HepG2 (cell line): ENCODE data around the gene CLEC20A. TPM values are rescaled to one million over a fixed set of nuclear protein-coding genes. Genes with fewer than 3 reads are reported as not detected.

Source experiments
- ATAC-seq: fragments of 200-7000 bp; cut with Tn5 transposase; 3 replicates; pipeline ENCODE4 v1.9.1; 2020; ENCODE audit warnings: mild to moderate bottlenecking, moderate library complexity
- BruUV-seq: library from RNA; stranded (reverse); fragments of 400-500 nt; replicated peaks from 2 replicates; lab custom pipeline; 2021; lab: Mats Ljungman, UMichigan
- CTCF ChIA-PET: fragments of 300-600 bp; formaldehyde crosslinking; extraction: SDS; loops from one replicate; lab custom pipeline; 2021; ENCODE audit warnings: low total read pairs, inconsistent platforms, low intra/inter-chr PET ratio; lab: Yijun Ruan, JAX
- POLR2A ChIA-PET: fragments of 350-600 bp; sonication (Branson Sonifier 250); formaldehyde crosslinking; loops from one replicate; lab custom pipeline; 2020; ENCODE audit warnings: antibody characterized with exemption, inconsistent platforms; lab: Yijun Ruan, JAX
- DNase-seq: peaks from one replicate; pipeline ENCODE4 v3.0.0-alpha.2; 2015; ENCODE audit warnings: low spot score
- FAIRE-seq: peaks from 3 replicates; lab custom pipeline; 2011; peaks lifted over from hg19 to GRCh38; lab: Jason Lieb, UNC
- H2AFZ ChIP-seq: one replicate; pipeline ENCODE4 v1.6.1; 2011; ENCODE audit warnings: low read length, inconsistent platforms
- H3K27ac ChIP-seq: fragments of 300-600 bp; 3 replicates; pipeline ENCODE4 v1.8.0; 2011; ENCODE audit warnings: mixed run types, mild to moderate bottlenecking, mixed read lengths, low read length, inconsistent platforms; ENCODE audit not compliant: insufficient read depth; ENCODE audit errors: extremely low read length
- H3K27me3 ChIP-seq, 2 experiments: fragments of 200-600 bp in 1 of 2; 2 replicates in 1 of 2; 3 replicates in 1 of 2; pipeline versions ENCODE4 v1.6.0 to v1.8.0; 2011; ENCODE audit warnings: low read length in 2 of 2, mild to moderate bottlenecking in 2 of 2, moderate library complexity in 2 of 2, inconsistent platforms in 1 of 2; ENCODE audit not compliant: insufficient read depth in 2 of 2, control insufficient read depth in 1 of 2
- H3K36me3 ChIP-seq, 2 experiments: fragments of 200-600 bp in 1 of 2; replicated peaks in 1 of 2; 2 replicates in 1 of 2; 3 replicates in 1 of 2; pipeline versions ENCODE4 v1.5.1 to v1.8.0; 2011; ENCODE audit warnings: low read length in 2 of 2, inconsistent platforms in 1 of 2; ENCODE audit not compliant: insufficient read depth in 2 of 2, control insufficient read depth in 1 of 2
- H3K4me1 ChIP-seq: 2 replicates; pipeline ENCODE4 v1.5.1; 2012; ENCODE audit warnings: low read length, inconsistent platforms; ENCODE audit not compliant: insufficient read depth
- H3K4me2 ChIP-seq: 2 replicates; pipeline ENCODE4 v1.6.0; 2011; ENCODE audit warnings: low read depth, low read length, inconsistent platforms
- H3K4me3 ChIP-seq, 3 experiments: fragments of 200-600 bp in 1 of 3; sonication (generic), shearing (Covaris generic) in 1 of 3; replicated peaks in 1 of 3; 2 replicates each; pipeline ENCODE4 v1.5.1; 2011 to 2016; ENCODE audit warnings: low read length in 3 of 3, inconsistent platforms in 2 of 3, low read depth in 2 of 3, mild to moderate bottlenecking in 2 of 3, control low read depth in 1 of 3, mixed read lengths in 1 of 3; ENCODE audit not compliant: insufficient read depth in 1 of 3
- H3K79me2 ChIP-seq: one replicate; pipeline ENCODE4 v1.6.1; 2011; ENCODE audit warnings: low read length, inconsistent platforms; ENCODE audit not compliant: insufficient read depth
- H3K9ac ChIP-seq: 2 replicates; pipeline ENCODE4 v1.6.0; 2011; ENCODE audit warnings: mild to moderate bottlenecking, low read depth, low read length, inconsistent platforms; ENCODE audit not compliant: insufficient read depth
- H3K9me3 ChIP-seq: 2 replicates; pipeline ENCODE4 v1.5.1; 2012; ENCODE audit warnings: mild to moderate bottlenecking, low read length
- H4K20me1 ChIP-seq: 2 replicates; pipeline ENCODE4 v1.6.0; 2011; ENCODE audit warnings: inconsistent platforms, mild to moderate bottlenecking, low read length, moderate library complexity; ENCODE audit not compliant: insufficient read depth
- CSRNP1 ChIP-seq: sonication (generic); formaldehyde crosslinking; IDR thresholded peaks from 2 replicates; pipeline ENCODE4 v1.8.1; 2023; ENCODE audit warnings: mild to moderate bottlenecking, missing genetic modification reagents
- ETS1 ChIP-seq: sonication (generic); formaldehyde crosslinking; IDR thresholded peaks from 2 replicates; pipeline ENCODE4 v1.4.0; 2020; ENCODE audit warnings: missing genetic modification reagents
- HNF4A ChIP-seq: sonication (generic); formaldehyde crosslinking; IDR thresholded peaks from 2 replicates; pipeline ENCODE4 v1.4.0; 2020; ENCODE audit warnings: missing genetic modification reagents
- HOMEZ ChIP-seq: IDR thresholded peaks from 2 replicates; pipeline ENCODE4 v1.6.1; 2016; ENCODE audit warnings: low read depth
- MZF1 ChIP-seq: sonication (generic); formaldehyde crosslinking; IDR thresholded peaks from 2 replicates; pipeline ENCODE4 v1.8.1; 2023; ENCODE audit warnings: mild to moderate bottlenecking, missing genetic modification reagents, borderline replicate concordance
- POLR2AphosphoS5 ChIP-seq: IDR thresholded peaks from 2 replicates; pipeline ENCODE4 v1.6.1; 2012; ENCODE audit warnings: low read depth, low read length
- RBFOX2 ChIP-seq: fragments of 200-400 bp; formaldehyde crosslinking; IDR thresholded peaks from 2 replicates; pipeline ENCODE4 v1.6.1; 2017; ENCODE audit warnings: low read depth, mild to moderate bottlenecking, low read length
- ZNF263 ChIP-seq: sonication (generic); formaldehyde crosslinking; IDR thresholded peaks from 2 replicates; pipeline ENCODE4 v1.4.0; 2020; ENCODE audit warnings: missing genetic modification reagents
- ZNF615 ChIP-seq: sonication (generic); formaldehyde crosslinking; IDR thresholded peaks from 2 replicates; pipeline ENCODE4 v1.5.0; 2020; ENCODE audit warnings: mild to moderate bottlenecking, missing genetic modification reagents, borderline replicate concordance
- ZNF619 ChIP-seq: sonication (generic); formaldehyde crosslinking; IDR thresholded peaks from 2 replicates; pipeline ENCODE4 v1.4.0; 2020; ENCODE audit warnings: mild to moderate bottlenecking, missing genetic modification reagents
- WGBS: methylation state at CpG from one replicate; pipeline ENCODE4 v1.1.6; 2017; ENCODE audit warnings: low lambda C conversion rate; 5-methylcytosine and 5-hydroxymethylcytosine counted together
- in situ Hi-C: cut with HindIII; loops from 2 replicates; pipeline ENCODE4 v1.10.0; 2017; ENCODE audit warnings: low pct_unique_long_range_greater_than_20kb; ENCODE audit not compliant: extremely low pct_ligation_motif_present
- intact Hi-C: fragments of 100-400 bp; cut with micrococcal nuclease; formaldehyde crosslinking; loops from one replicate; pipeline ENCODE4 v1.10.0; 2022; ENCODE audit not compliant: unreplicated experiment
- polyA plus RNA-seq, 8 experiments: library from polyadenylated mRNA; depleted of rRNA in 3 of 8; stranded (reverse) in 7 of 8; unstranded in 1 of 8; fragments of >200 nt; fragmentation: Illumina TruSeq in 4 of 8; extraction: Trizol in 4 of 8; gene quantifications; 2 replicates each; pipeline versions ENCODE4 v1.2.1 to v1.2.3, GENCODE V29; 2011 to 2016; ENCODE audit warnings: low read depth in 4 of 8, missing spikeins in 1 of 8, mixed read lengths in 1 of 8; ENCODE audit not compliant: insufficient read depth in 1 of 8
- total RNA-seq, 5 experiments: library from RNA; depleted of rRNA; stranded (reverse); fragments of >200 nt; fragmentation: Illumina TruSeq; extraction: Trizol; gene quantifications; 2 replicates each; pipeline ENCODE4 v1.2.3, GENCODE V29; 2016; ENCODE audit warnings: low read depth in 1 of 5

Gene CLEC20A
- total and polyA plus RNA-seq, 2 of the 13 experiments (the other 11 are each of a cell fraction or from before 2014, with no cell fraction given), result not detected

GRCh38 chr1:178490967-178491366 lies 5.8 kb downstream of the CLEC20A start:
- no TSS peak for BruUV-seq
- Histone ChIP-seq H3K36me3 (no peaks in the 10 kb centered on the region), H3K9ac (no peak overlapping the region), H3K4me1 (peaks cover 13% of the 10 kb centered on the region), H3K9me3 (no peaks in the 10 kb centered on the region), H3K4me3 (no peak overlapping the region), H3K27me3 (peaks cover 7 to 37% of the 10 kb centered on the region in 2 experiments; a peak in 4 of 5 replicates), H2AFZ (no peak overlapping the region), H3K27ac (no peak overlapping the region), H3K4me2 (no peak overlapping the region), H4K20me1 (no peaks in the 10 kb centered on the region), H3K79me2 (no peaks in the 10 kb centered on the region)
- POLR2A ChIA-PET, result no interaction called here
- CTCF ChIA-PET, result no interaction called here
- 58% methylated on average over 3 of the region's 9 CpGs for WGBS
- FAIRE-seq (no peak), DNase-seq (no peak), ATAC-seq (no peak)
- TF ChIP-seq RBFOX2 (no peak), ZNF615 (CRISPR knock-in tag) (no peak), MZF1 (CRISPR knock-in tag) (no peak), ZNF263 (CRISPR knock-in tag) (no peak), CSRNP1 (CRISPR knock-in tag) (no peak), HOMEZ (no peak), ZNF619 (CRISPR knock-in tag) (no peak), HNF4A (CRISPR knock-in tag) (no peak), POLR2AphosphoS5 (no peak), ETS1 (CRISPR knock-in tag) (no peak)
- in situ Hi-C loops, result no loop called here
- intact Hi-C loops, result no loop called here
